Fibroblast of lung (primary cell): ENCODE measurements around the gene GTF2A2. TPM values are rescaled to one million over a fixed set of nuclear protein-coding genes. Genes with fewer than 3 reads are reported as not detected.

Experiments
- DNase-seq, 2 donors: peaks; one replicate each; pipeline versions ENCODE4 v3.0.0 to v3.0.0-alpha.2; 2010; ENCODE audit warnings: low read depth in 2 of 2
- H2AFZ ChIP-seq: 2 replicates; pipeline ENCODE4 v1.5.1; 2012; ENCODE audit warnings: low read length, control low read depth, inconsistent platforms
- H3K27ac ChIP-seq: 2 replicates; pipeline ENCODE4 v1.5.1; 2011; ENCODE audit warnings: low read length, control low read depth; ENCODE audit not compliant: insufficient read depth
- H3K27me3 ChIP-seq: 2 replicates; pipeline ENCODE4 v1.5.1; 2011; ENCODE audit warnings: mild to moderate bottlenecking, low read length; ENCODE audit not compliant: control insufficient read depth, insufficient read depth
- H3K36me3 ChIP-seq: 2 replicates; pipeline ENCODE4 v1.5.1; 2011; ENCODE audit warnings: low read length; ENCODE audit not compliant: control insufficient read depth, insufficient read depth
- H3K4me1 ChIP-seq: 2 replicates; pipeline ENCODE4 v1.5.1; 2011; ENCODE audit warnings: low read length; ENCODE audit not compliant: control insufficient read depth, insufficient read depth; ENCODE audit errors: extremely low read depth
- H3K4me2 ChIP-seq: 2 replicates; pipeline ENCODE4 v1.5.1; 2011; ENCODE audit warnings: low read length, control low read depth; ENCODE audit not compliant: insufficient read depth; ENCODE audit errors: extremely low read depth
- H3K4me3 ChIP-seq, 4 experiments: fragments of 200-600 bp in 1 of 4; sonication (generic) in 1 of 4; replicated peaks in 1 of 4; 2 replicates each; pipeline ENCODE4 v1.5.1; 2011 to 2016; ENCODE audit warnings: low read length in 4 of 4, low read depth in 3 of 4, mild to moderate bottlenecking in 3 of 4, control low read depth in 2 of 4, inconsistent platforms in 1 of 4, mixed read lengths in 1 of 4; ENCODE audit not compliant: insufficient read depth in 1 of 4; ENCODE audit errors: control extremely low read depth in 1 of 4
- H3K79me2 ChIP-seq: 2 replicates; pipeline ENCODE4 v1.5.1; 2012; ENCODE audit warnings: mild to moderate bottlenecking, low read length, inconsistent platforms; ENCODE audit not compliant: control insufficient read depth, insufficient read depth
- H3K9ac ChIP-seq: 2 replicates; pipeline ENCODE4 v1.5.1; 2011; ENCODE audit warnings: mild to moderate bottlenecking, low read length, control low read depth; ENCODE audit not compliant: insufficient read depth
- H3K9me3 ChIP-seq: 2 replicates; pipeline ENCODE4 v1.5.1; 2012; ENCODE audit warnings: low read depth, low read length; ENCODE audit not compliant: control insufficient read depth, insufficient read depth
- H4K20me1 ChIP-seq: 2 replicates; pipeline ENCODE4 v1.5.1; 2011; ENCODE audit warnings: low read length; ENCODE audit not compliant: control insufficient read depth, insufficient read depth; ENCODE audit errors: extremely low read depth
- EZH2 ChIP-seq: IDR thresholded peaks from 2 replicates; pipeline ENCODE4 v1.5.1; 2012; ENCODE audit warnings: low read length, control low read depth, mild to moderate bottlenecking; ENCODE audit errors: missing control alignments
- polyA minus RNA-seq: library from RNA; depleted of rRNA, polyadenylated mRNA; stranded (reverse); fragments of >200 nt; gene quantifications from 2 replicates; pipeline ENCODE4 v1.2.3, GENCODE V29; 2011; ENCODE audit warnings: low replicate concordance
- polyA plus RNA-seq, 2 donors: library from polyadenylated mRNA; depleted of rRNA in 1 of 2; stranded (reverse) in 1 of 2; unstranded in 1 of 2; fragments of >200 nt; gene quantifications; 2 replicates each; pipeline ENCODE4 v1.2.1, GENCODE V29; 2011 to 2012; ENCODE audit warnings: missing spikeins in 1 of 2
- total RNA-seq: library from RNA; depleted of rRNA; stranded (reverse); fragments of >200 nt; gene quantifications from 2 replicates; pipeline ENCODE4 v1.2.1, GENCODE V29; 2014
- TF ChIP-seq, protein P1 (sequence below), 2 donors: IDR thresholded peaks in 1 of 2; conservative IDR thresholded peaks in 1 of 2; 1 replicate in 1 of 2; 2 replicates in 1 of 2; pipeline ENCODE4 v1.5.1; 2011 to 2012; ENCODE audit warnings: low read length in 2 of 2, control low read depth in 1 of 2, inconsistent platforms in 1 of 2, low read depth in 1 of 2, mild to moderate bottlenecking in 1 of 2

Gene GTF2A2, protein sequence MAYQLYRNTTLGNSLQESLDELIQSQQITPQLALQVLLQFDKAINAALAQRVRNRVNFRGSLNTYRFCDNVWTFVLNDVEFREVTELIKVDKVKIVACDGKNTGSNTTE
- total RNA-seq (44.7 and 49.7 TPM in 2 replicates), polyA plus RNA-seq (65.0 and 66.2 TPM in 2 replicates), polyA minus RNA-seq (1.3 and 12.2 TPM in 2 replicates)
- 106 and 109 TPM in 2 replicates for polyA plus RNA-seq (2012)

DNA sequence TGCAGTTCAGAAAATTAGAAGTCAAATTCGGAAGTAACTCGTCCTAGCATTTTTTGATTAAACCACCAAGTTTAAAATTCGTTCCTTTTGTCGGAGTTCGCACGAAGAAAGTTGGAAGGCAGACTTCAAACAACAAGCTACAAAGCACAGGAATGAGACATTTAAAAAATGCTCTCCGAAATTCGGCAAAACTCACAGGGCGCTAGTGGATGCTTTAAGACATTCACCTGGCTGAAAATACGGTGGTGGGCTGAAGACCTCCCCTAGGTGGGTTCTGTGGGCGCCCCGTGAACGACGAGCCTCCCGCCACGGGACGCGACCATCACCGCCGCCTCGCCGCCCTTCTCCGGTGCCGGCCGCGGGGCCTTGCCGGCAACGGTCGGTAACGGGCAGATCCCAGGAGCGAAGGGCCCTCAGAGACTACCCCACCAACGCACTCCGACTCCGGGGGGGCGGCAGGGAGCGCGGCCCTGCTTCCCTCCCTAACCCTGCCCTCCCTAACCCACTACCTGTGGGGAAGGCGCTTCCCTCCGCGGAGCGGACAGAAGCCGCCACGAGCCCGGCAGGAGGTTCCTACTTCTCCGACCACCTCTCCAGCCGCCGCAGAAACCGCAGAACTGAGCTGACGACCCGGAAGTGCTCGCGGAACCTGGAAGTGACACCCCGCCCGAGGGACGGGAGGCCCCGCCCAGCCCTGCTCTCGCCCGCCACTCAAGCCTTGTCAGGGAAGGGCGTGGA, at the start of gene GTF2A2:
Gene GTF2A2, minus strand, starts transcription at position 619 of the 738 bp plus-strand sequence. CDS start 5,238 bp downstream, outside the sequence.
- Histone ChIP-seq H3K27me3 (no peaks in the 10 kb centered on the region), H4K20me1 (no peaks in the 10 kb centered on the region), H3K79me2 (peaks cover 48% of the 10 kb centered on the region), H3K9me3 (no peaks in the 10 kb centered on the region), H3K9ac (peak within 1 kb of the TSS; percentile 87), H3K4me3 (peak within 1 kb of the TSS; percentile 75 to 91 (median 80)), H3K36me3 (peaks cover 4% of the 10 kb centered on the region), H2AFZ (peak within 1 kb of the TSS; percentile 63), H3K4me1 (peaks cover 2% of the 10 kb centered on the region), H3K4me2 (peak within 1 kb of the TSS; percentile 75), H3K27ac (peak within 1 kb of the TSS; percentile 88)
- no peak for TF ChIP-seq EZH2
- TF ChIP-seq, protein P1, sequence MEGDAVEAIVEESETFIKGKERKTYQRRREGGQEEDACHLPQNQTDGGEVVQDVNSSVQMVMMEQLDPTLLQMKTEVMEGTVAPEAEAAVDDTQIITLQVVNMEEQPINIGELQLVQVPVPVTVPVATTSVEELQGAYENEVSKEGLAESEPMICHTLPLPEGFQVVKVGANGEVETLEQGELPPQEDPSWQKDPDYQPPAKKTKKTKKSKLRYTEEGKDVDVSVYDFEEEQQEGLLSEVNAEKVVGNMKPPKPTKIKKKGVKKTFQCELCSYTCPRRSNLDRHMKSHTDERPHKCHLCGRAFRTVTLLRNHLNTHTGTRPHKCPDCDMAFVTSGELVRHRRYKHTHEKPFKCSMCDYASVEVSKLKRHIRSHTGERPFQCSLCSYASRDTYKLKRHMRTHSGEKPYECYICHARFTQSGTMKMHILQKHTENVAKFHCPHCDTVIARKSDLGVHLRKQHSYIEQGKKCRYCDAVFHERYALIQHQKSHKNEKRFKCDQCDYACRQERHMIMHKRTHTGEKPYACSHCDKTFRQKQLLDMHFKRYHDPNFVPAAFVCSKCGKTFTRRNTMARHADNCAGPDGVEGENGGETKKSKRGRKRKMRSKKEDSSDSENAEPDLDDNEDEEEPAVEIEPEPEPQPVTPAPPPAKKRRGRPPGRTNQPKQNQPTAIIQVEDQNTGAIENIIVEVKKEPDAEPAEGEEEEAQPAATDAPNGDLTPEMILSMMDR (conservative IDR thresholded peaks at IDR 0.05 in 1 of 2, IDR thresholded peaks at IDR 0.05 in 1 of 2; ENCODE audit: low read depth in 1 of 2, low read length in 2 of 2): no peak
- peak; percentile 91 to 94 for DNase-seq

DNA sequence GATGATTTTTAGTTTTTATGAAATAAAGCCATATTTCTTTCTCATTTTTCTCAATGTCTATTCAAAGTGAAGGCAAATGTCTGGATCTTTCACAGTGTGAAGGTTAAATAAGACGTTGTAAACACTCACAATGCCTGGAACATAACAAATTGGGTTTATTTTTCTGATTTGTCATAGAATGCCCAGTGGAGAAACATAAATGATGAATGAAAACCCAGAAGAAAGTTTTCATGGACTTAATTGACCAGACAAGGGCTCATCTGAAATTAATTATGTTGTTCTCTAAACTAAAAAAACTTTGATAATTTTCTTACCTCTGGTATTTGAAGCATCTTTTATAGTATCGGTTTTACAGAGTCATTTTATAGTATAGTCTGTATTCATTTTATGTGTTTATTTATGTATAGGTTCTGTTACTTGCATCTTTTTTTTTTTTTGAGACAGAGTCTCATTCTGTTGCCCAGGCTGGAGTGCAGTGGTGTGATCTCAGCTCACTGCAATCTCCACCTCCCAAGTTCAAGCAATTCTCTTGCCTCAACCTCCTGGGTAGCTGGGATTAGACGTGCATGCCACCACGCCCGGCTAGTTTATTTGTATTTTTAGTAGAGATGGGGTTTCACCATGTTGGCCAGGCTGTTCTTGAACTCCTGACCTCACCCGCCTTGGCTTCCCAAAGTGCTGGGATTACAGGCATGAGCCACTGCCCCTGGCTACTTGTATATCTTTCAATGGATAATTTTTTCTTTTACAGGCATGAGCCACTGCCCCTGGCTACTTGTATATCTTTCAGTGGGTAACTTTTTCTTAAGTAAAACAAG, 46.9 kb upstream of the GTF2A2 start:
- no peak overlapping the region for H3K27ac ChIP-seq
- DNase-seq: no peak
- no peak overlapping the region for H3K9ac ChIP-seq
- H4K20me1 ChIP-seq: no peaks in the 10 kb centered on the region
- no peaks in the 10 kb centered on the region for H3K79me2 ChIP-seq
- TF ChIP-seq EZH2: no peak
- TF ChIP-seq, protein P1 (conservative IDR thresholded peaks at IDR 0.05 in 1 of 2, IDR thresholded peaks at IDR 0.05 in 1 of 2; ENCODE audit: low read depth in 1 of 2, low read length in 2 of 2): no peak
- no peaks in the 10 kb centered on the region for H3K9me3 ChIP-seq
- H3K27me3 ChIP-seq: no peaks in the 10 kb centered on the region
- H3K36me3 ChIP-seq: no peaks in the 10 kb centered on the region
- no peaks in the 10 kb centered on the region for H3K4me1 ChIP-seq
- no peak overlapping the region for H2AFZ ChIP-seq
- H3K4me2 ChIP-seq: no peak overlapping the region
- no peak overlapping the region for H3K4me3 ChIP-seq

DNA sequence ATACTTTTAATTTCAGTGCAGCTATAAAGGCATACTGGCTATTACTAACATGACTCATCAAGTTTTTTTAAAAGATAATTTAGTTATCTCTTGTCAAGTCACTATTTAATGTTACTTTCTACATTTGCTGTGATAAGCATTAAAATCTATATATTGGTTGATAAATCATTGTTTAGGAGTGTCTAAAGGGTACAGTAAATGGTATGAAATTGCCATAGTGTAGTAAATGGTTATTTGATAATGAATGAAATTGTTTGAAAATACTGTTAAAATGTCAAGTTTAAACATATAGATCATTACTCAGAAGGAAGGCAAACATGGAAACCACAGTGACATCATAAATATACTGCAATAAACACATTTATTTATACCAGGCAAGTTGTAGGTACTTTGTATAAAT, 45.0 kb upstream of the GTF2A2 start:
- Histone ChIP-seq H3K9ac (no peak overlapping the region), H3K27ac (no peak overlapping the region), H3K4me3 (no peak overlapping the region), H3K4me2 (no peak overlapping the region), H3K4me1 (no peaks in the 10 kb centered on the region), H3K36me3 (no peaks in the 10 kb centered on the region), H3K9me3 (no peaks in the 10 kb centered on the region), H4K20me1 (no peaks in the 10 kb centered on the region), H2AFZ (no peak overlapping the region), H3K79me2 (no peaks in the 10 kb centered on the region), H3K27me3 (no peaks in the 10 kb centered on the region)
- TF ChIP-seq, protein P1 (conservative IDR thresholded peaks at IDR 0.05 in 1 of 2, IDR thresholded peaks at IDR 0.05 in 1 of 2; ENCODE audit: low read depth in 1 of 2, low read length in 2 of 2): no peak
- no peak for TF ChIP-seq EZH2
- no peak for DNase-seq
